ENCODE measurements around the gene KIFC3.

GRCh38 chr16:57778658-57779057, 23.6 kb downstream of the KIFC3 start:
- TF ChIP-seq POLR2A (IDR thresholded peaks at IDR 0.05; ENCODE audit: extremely low read depth, insufficient read length) (no peak), CTCF (IDR thresholded peaks at IDR 0.05; ENCODE audit: low read depth, low read length) (no peak)
